Right lobe of liver (tissue), 4 donors: Measurements from ENCODE around the gene OPN5.

ENCODE experiments used
- POLR2A ChIP-seq: fragments of 450-650 bp; IDR thresholded peaks from one replicate; pipeline ENCODE4 v1.6.1; 2017; ENCODE audit warnings: antibody characterized with exemption, mild to moderate bottlenecking
- TF ChIP-seq, protein P1 (sequence below), 4 donors: fragments of 200-600 bp in 3 of 4; fragments of 450-650 bp in 1 of 4; IDR thresholded peaks; one replicate each; pipeline versions ENCODE4 v1.5.1 to v1.8.0; 2016 to 2022; ENCODE audit warnings: antibody characterized with exemption in 4 of 4, mild to moderate bottlenecking in 2 of 4
- donor health status: DM: no; HTN: no; CAD: no.
- donor health status: DM: no; HTN: no; CAD: no.
- donor health status: DM: no; HTN: yes; CAD: no.

DNA sequence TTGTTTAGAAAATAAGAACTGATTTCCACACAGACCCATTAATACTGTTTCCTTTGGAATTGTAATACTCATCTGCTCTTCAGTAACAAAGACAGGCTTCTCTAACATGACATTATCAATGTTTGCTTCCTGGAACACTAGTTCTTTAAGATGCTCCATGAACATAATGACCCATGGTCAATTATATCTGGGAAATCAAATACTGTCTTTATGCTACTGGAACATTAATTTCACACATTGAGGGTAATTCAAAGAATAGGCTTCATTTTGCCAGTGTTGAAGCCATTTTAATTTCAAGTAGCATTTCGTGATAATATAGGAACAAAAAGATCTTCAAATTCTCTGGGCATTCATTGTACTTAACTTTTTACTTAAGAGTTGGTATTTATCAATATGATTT, 80.9 kb downstream of the OPN5 start:
- TF ChIP-seq, protein P1, sequence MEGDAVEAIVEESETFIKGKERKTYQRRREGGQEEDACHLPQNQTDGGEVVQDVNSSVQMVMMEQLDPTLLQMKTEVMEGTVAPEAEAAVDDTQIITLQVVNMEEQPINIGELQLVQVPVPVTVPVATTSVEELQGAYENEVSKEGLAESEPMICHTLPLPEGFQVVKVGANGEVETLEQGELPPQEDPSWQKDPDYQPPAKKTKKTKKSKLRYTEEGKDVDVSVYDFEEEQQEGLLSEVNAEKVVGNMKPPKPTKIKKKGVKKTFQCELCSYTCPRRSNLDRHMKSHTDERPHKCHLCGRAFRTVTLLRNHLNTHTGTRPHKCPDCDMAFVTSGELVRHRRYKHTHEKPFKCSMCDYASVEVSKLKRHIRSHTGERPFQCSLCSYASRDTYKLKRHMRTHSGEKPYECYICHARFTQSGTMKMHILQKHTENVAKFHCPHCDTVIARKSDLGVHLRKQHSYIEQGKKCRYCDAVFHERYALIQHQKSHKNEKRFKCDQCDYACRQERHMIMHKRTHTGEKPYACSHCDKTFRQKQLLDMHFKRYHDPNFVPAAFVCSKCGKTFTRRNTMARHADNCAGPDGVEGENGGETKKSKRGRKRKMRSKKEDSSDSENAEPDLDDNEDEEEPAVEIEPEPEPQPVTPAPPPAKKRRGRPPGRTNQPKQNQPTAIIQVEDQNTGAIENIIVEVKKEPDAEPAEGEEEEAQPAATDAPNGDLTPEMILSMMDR (IDR thresholded peaks at IDR 0.05) = no peak
- TF ChIP-seq POLR2A = no peak
